Measurements from ENCODE around the gene HAGH. TPM values are rescaled to one million over a fixed set of nuclear protein-coding genes. Genes with fewer than 3 reads are reported as not detected.

Gene HAGH
- polyA plus RNA-seq, 1 donor from 2014 or later, result 163 TPM

DNA sequence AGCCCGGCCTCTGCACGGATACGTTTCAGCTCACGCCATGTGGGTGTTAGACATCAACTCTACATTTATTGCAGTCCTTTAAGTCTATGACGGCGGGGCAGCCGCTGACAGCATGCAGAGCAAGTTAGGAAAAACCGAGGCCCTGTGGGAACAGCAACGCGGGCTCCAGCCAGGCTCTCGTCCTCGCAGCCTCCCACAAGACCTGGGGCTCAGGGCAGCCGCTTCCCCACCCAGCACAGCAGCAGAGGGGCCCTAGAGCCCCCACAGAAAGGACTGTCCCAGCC lies 50.0 kb downstream of the HAGH start:
- Histone ChIP-seq H3K9ac (ENCODE audit: low read length) (no peak overlapping the region), H3K79me2 (replicated peaks; ENCODE audit: insufficient read depth, low read length) (peaks cover 23% of the 10 kb centered on the region), H3K4me3 (ENCODE audit: low read length) (no peak overlapping the region), H4K20me1 (ENCODE audit: insufficient read depth) (peaks cover 28% of the 10 kb centered on the region), H3K4me2 (ENCODE audit: low read length) (no peak overlapping the region), H2AFZ (ENCODE audit: low read depth, low read length) (no peak overlapping the region), H3K9me2 (ENCODE audit: insufficient read depth, low read length) (no peaks in the 10 kb centered on the region), H3K27me3 (ENCODE audit: insufficient read depth, low read depth, low read length) (no peaks in the 10 kb centered on the region), H3K9me3 (ENCODE audit: low read length) (no peaks in the 10 kb centered on the region), H3K27ac (ENCODE audit: low read length) (no peak overlapping the region), H3K36me3 (ENCODE audit: insufficient read depth, low read length) (no peaks in the 10 kb centered on the region), H3F3A (ENCODE audit: insufficient read depth, low read length, poor library complexity, severe bottlenecking) (no peaks in the 10 kb centered on the region)
- TF ChIP-seq, protein P1, sequence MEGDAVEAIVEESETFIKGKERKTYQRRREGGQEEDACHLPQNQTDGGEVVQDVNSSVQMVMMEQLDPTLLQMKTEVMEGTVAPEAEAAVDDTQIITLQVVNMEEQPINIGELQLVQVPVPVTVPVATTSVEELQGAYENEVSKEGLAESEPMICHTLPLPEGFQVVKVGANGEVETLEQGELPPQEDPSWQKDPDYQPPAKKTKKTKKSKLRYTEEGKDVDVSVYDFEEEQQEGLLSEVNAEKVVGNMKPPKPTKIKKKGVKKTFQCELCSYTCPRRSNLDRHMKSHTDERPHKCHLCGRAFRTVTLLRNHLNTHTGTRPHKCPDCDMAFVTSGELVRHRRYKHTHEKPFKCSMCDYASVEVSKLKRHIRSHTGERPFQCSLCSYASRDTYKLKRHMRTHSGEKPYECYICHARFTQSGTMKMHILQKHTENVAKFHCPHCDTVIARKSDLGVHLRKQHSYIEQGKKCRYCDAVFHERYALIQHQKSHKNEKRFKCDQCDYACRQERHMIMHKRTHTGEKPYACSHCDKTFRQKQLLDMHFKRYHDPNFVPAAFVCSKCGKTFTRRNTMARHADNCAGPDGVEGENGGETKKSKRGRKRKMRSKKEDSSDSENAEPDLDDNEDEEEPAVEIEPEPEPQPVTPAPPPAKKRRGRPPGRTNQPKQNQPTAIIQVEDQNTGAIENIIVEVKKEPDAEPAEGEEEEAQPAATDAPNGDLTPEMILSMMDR (IDR thresholded peaks at IDR 0.05; ENCODE audit: poor library complexity, severe bottlenecking), result no peak
- TF ChIP-seq TAF1 (IDR thresholded peaks at IDR 0.05; ENCODE audit: low read depth), result no peak
- TF ChIP-seq, protein P2, sequence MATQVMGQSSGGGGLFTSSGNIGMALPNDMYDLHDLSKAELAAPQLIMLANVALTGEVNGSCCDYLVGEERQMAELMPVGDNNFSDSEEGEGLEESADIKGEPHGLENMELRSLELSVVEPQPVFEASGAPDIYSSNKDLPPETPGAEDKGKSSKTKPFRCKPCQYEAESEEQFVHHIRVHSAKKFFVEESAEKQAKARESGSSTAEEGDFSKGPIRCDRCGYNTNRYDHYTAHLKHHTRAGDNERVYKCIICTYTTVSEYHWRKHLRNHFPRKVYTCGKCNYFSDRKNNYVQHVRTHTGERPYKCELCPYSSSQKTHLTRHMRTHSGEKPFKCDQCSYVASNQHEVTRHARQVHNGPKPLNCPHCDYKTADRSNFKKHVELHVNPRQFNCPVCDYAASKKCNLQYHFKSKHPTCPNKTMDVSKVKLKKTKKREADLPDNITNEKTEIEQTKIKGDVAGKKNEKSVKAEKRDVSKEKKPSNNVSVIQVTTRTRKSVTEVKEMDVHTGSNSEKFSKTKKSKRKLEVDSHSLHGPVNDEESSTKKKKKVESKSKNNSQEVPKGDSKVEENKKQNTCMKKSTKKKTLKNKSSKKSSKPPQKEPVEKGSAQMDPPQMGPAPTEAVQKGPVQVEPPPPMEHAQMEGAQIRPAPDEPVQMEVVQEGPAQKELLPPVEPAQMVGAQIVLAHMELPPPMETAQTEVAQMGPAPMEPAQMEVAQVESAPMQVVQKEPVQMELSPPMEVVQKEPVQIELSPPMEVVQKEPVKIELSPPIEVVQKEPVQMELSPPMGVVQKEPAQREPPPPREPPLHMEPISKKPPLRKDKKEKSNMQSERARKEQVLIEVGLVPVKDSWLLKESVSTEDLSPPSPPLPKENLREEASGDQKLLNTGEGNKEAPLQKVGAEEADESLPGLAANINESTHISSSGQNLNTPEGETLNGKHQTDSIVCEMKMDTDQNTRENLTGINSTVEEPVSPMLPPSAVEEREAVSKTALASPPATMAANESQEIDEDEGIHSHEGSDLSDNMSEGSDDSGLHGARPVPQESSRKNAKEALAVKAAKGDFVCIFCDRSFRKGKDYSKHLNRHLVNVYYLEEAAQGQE (IDR thresholded peaks at IDR 0.05; ENCODE audit: borderline replicate concordance), result no peak
- no peak for TF ChIP-seq MXI1 (conservative IDR thresholded peaks at IDR 0.05; ENCODE audit: poor library complexity, severe bottlenecking)

GRCh38 chr16:1775846-1776671 lies 50.6 kb downstream of the HAGH start:
- Histone ChIP-seq H3K27me3 (ENCODE audit: insufficient read depth, low read depth, low read length) (no peaks in the 10 kb centered on the region), H3K9me2 (ENCODE audit: insufficient read depth, low read length) (no peaks in the 10 kb centered on the region), H3K27ac (ENCODE audit: low read length) (no peak overlapping the region), H3K36me3 (ENCODE audit: insufficient read depth, low read length) (no peaks in the 10 kb centered on the region), H3K4me2 (ENCODE audit: low read length) (no peak overlapping the region), H3K79me2 (replicated peaks; ENCODE audit: insufficient read depth, low read length) (peaks cover 17% of the 10 kb centered on the region), H3K9ac (ENCODE audit: low read length) (no peak overlapping the region), H3K4me3 (ENCODE audit: low read length) (no peak overlapping the region), H3K9me3 (ENCODE audit: low read length) (no peaks in the 10 kb centered on the region), H4K20me1 (ENCODE audit: insufficient read depth) (peaks cover 23% of the 10 kb centered on the region), H2AFZ (ENCODE audit: low read depth, low read length) (no peak overlapping the region), H3F3A (ENCODE audit: insufficient read depth, low read length, poor library complexity, severe bottlenecking) (no peaks in the 10 kb centered on the region)
- TF ChIP-seq EP300 (conservative IDR thresholded peaks at IDR 0.05; ENCODE audit: poor library complexity, severe bottlenecking) (no peak), POLR2AphosphoS5 (IDR thresholded peaks at IDR 0.05) (no peak), SMC3 (conservative IDR thresholded peaks at IDR 0.05; ENCODE audit: poor library complexity) (no peak), EZH2 (IDR thresholded peaks at IDR 0.05; ENCODE audit: borderline replicate concordance, insufficient read depth, low read length, poor library complexity, severe bottlenecking) (no peak), TAF1 (IDR thresholded peaks at IDR 0.05; ENCODE audit: low read depth) (no peak), MXI1 (conservative IDR thresholded peaks at IDR 0.05; ENCODE audit: poor library complexity, severe bottlenecking) (no peak), RAD21 (conservative IDR thresholded peaks at IDR 0.05) (no peak)
- TF ChIP-seq, protein P1 (IDR thresholded peaks at IDR 0.05; ENCODE audit: poor library complexity, severe bottlenecking), result no peak
- TF ChIP-seq, protein P2 (IDR thresholded peaks at IDR 0.05; ENCODE audit: borderline replicate concordance), result no peak

Data from neural cell (in vitro differentiated cells).